COLO668 (cell line): ENCODE measurements around the gene RAB5IF.
A peak's percentile ranks its signal among the peaks of the same experiment; 100 is the strongest.
"Not testable (repeated sequence)": the region's sequence is repeated elsewhere in the genome, so short reads cannot be mapped to it uniquely, and the experiment has no call there.

Experiments
- DNase-seq: peaks from one replicate; lab custom pipeline; 2025; ENCODE audit not compliant: unreplicated experiment; lab: John Stamatoyannopoulos, UW

Gene RAB5IF

DNA sequence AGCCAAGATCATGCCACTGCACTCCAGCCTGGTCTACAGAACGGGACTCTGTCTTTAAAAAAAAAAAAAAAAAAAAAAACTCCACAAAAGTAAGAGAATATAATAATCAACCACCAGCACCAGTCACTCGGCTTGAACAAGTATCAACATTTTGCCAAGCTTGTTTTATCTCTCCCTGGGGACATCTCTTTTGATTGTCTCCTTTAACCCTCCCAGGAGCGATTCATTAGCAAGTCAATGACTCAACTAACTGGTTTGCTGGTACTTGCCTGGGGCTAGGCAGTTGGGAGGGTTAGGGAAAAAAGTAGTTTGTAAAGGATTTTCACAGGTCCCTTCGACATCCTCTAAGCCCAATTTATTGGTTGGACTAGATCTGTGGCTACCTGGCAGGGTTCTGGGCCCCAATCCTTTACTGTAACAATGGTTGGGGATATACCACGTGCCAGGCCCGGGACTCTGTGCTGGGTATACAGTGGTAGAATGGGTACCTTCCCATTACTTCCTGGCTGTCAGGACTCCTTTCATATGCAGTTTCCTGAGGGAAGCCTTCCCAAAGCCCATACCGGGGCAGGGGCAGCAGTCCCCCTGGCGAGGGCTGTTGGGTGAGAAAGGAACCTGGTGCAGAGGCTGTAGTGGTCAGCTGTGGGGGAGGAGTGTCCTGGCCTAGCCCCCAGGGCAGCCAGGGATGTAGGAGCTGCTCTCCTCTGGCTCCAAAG, 20.0 kb upstream of the RAB5IF start:
- no peak for DNase-seq

DNA sequence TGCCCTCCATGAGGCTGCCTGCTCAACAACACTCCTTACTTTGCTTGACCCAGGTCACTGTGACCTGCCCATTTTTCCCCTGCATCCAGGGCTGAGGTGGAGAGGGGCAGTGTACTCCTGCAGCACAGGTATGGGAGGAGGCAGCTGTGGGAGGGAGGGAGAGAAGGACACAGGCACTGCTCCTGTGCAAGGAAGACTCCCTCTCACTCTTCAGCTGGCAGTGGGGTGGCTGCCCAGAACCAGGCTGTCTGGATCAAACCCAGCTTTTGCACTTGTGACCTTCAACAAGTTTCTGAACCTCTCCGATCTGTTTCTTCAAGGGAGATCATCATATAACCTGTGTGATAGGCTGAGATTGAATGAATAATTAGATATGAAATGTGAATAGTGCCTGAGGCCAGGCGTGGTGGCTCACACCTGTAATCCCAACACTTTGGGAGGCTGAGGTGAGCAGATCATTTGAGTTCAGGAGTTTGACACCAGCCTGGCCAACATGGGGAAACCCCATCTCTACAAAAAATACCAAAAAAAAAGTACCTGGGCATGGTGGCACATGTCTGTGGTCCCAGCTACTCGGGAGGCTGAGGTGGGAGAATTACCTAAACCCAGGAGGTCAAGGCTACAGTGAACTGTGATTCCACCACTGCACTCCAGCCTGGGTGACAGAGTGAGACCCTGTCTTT, 18.1 kb upstream of the RAB5IF start:
- DNase-seq, result no peak

DNA sequence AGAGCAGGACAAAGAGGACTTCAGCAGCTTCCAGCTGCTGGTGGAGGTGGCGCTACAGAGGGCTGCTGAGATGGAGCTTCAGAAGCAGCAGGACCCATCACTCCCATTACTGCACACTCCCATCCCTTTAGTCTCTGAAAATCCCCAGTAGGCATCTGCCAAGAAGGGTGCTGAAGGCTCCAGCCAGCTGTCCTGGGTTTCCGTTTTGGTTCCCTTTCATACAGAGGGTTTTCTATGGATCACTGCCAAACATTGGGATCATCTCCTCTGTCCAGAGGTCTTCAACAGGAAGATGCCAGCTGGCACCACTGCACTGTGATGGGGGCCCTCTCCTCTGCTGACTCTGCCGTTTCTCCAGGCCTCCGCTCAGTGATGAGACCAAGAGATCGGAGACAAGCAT, 14.3 kb upstream of the RAB5IF start:
- no peak for DNase-seq

DNA sequence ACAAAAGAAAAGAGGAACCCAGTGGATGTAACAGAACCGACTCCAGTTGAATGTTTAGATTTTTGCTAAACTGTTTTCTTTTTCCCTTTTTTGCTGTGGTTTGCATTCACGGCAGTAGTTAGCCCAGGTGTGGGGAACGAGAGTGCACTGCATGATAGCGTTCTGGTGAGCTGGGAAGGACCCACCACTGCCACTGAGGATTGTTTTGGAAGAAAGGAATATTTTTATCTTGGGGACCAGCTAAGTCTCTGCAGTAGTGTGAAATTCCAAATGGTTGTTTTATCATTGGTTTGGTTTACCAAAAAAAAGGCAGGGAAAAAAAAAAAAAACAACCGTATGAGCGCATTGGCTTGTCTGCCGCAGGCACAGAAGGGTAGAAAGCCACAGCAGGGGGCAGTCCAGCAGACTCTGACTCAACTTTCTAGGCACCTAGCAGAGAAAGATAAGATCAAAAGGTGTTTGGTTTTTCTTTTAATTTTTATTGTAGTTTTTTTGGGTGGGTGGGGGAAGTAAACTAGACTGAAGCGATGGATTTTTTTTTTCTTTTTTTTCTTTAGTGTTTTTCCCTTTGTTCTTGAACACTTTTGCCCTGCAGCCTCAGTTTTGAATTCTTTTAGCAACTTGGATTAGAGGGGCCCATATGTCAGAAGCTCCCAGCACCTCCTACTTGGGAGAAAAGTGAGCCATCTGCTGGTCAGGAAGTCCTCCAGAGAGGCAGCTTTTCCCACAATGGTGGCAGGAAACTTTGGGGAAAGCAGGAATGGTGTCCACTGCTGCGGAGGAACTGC, 13.5 kb upstream of the RAB5IF start:
- peak; percentile 17 for DNase-seq

DNA sequence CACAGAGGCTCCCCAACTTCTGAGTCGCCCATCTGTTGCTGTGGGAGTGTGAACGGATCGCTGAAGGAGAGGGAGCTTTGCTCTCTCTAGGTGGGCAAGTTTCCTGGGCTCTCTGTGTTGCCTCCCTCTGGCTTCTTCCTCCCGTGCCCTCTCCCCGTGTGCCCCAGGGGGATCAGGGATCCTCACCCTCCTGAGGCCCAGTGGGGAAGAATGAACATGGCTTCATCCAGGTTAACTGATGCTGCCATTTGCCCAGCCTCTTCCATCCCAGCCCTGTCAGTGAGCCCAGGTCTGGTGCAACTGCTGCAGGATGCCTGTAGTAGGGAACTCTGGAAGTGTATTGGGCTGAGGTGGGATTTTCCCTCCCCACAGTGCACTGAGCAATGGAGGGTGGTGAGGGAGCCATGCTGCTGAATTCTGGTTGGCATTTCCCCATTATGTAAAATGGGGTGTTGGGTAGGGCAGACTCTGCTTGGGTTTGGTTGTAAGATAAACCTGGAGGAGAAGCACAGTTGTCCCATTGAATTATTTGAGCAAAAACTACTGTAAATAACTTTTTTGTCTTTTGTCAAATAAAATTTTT, 12.1 kb upstream of the RAB5IF start:
- DNase-seq, result no peak

DNA sequence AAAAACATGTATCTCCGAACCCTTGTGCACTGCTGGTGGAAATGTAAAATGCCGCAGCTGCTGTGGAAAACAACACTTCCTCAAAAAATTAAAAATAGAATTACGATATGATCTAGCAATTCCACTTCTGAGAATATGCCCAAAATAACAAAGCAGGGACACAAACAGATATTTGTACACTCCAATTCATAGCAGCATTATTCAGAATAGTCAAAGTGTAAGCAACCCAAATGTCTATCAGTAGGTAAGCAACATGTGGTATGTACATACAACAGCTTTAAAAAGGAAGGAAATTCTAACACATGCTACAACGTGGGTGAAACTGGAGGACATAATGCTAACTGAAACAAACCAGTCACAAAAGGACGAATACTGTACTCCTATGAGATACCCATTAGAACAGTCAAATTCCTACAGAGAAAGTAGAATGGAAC, 5.7 kb upstream of the RAB5IF start:
- DNase-seq, result no peak

DNA sequence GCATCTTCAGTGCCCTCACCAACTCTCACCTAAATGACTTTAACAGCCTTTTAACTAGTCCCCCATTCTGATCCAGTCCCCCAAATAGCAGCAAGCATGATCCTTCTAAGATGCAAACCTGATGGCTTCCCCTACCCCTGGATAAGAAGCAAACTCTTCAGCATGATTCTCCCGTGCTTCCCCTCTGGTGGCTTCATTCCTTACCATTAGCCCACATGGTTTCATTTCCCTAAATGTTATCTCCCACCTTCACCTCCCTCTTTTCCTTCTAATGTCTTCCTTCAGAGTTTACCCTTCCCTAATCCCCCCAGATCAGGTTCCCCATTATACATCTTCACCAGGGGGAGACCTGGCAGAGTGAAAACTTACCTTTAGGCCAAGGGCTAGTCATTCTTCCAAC, 4.0 kb upstream of the RAB5IF start:
- no peak for DNase-seq

DNA sequence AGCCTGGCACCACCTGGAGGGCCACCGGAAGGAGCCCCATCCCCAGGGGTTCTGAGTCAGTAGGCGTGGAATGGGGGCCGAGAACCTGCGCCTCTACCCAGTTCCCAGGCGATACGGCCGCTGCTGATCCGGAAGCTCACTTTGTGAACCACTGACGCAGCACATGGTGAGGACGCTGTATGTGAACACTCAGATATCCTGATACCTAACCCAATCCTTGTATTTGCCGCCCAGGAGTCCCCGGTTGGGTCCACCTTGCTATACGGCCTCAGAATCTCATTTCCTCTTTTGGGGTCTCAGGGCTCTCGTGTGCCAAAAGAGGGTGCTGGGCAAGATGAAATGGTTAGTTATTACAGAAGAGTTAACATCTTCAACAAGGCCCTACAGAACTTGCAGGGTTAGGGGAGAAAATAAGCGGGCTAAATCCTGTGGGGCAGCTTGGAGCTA, 604 bp upstream of the RAB5IF start:
- DNase-seq, result peak; percentile 52

DNA sequence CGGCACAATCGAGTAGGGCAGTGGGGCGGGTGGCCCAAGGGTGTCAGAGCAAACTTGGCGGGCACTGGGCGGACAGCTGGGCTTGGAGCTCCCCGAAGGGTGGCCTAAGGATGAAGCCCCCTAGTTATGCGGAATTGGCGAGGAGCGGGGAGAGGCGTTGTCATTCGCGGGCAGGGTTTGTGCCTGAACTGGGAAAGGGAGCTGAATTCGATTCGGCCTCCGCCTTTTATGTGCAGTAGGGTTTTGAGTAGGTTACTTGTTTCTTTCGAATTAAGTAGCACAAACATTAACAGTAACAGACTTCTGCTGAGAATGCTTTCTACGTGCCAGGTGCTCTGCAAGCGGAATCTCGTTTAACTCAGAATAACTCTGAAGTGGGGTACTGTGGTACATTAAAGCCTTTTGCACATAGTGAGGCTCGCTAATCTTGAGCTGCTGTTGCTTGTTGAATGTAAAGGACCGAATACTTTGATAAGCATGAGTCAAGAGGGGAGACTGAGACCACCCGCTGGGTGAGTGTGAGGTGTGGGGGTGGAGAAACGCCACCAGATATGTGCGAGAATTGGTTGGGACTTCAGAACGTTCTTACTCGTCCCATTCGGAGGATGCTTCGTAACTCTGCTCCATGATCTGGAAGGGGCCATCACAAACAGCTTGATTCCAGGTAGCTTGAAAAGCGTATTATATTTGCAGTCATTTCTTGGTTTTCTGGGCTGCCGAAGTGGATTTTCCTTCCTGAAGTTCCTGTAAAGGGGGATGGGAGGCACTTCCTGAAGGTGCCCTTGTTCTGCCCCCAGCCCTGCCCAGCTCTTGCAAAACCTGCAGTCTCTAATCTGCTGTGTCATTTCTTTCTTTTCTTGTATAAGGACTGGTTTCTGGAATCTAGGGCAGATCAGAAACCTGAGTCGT, 833 bp downstream of the RAB5IF start:
- DNase-seq, result peak; percentile 31

DNA sequence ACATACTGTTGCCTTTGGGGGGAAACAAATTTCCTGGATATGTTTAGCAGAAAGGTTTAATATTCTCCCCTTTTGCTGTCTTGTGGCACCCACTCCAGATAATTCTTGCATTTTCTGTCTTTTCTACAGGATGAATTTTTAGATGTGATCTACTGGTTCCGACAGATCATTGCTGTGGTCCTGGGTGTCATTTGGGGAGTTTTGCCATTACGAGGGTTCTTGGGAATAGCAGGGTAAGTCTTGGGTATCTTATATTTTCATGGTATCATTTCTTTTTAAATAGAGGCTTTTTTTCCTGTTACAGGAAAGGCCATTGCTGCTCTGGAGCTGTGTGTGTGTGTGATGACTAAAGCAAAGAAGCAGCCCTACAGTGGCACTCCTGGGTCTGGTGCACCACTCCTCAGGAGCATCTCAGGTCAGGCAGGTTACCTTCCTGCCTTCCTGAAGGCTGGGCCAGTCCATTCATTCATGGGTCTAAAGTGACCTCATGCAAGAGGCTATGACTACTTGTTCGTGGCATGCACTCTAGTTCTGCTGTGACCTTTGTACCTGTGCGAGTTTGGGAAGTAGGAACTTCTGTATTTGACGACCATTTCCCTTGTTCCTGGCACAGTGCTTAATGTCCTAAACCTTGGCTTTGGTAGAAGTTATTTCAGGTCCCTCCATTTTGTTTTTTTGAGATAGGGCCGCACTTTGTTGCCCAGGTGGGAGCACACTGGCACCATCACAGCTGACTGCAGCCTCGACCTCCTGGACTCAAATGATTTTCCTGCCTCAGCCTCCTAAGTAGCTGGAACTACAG, 2.2 kb downstream of the RAB5IF start:
- no peak for DNase-seq

DNA sequence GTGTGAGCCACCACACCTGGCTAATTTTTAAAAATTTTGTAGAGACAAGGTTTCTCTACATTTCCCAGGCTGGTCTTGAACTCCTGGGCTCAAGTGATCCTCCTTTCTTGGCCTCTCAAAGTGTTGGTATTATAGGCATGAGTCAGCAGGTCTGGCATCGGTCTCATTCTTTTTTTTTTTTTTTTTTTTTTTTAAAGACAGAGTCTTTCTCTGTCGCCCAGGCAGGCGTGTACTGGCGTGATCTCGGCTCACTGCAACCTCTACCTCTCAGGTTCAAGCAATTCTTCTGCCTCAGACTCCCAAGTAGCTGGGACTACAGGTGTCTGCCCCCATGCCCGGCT, 2.8 kb downstream of the RAB5IF start:
- not testable (repeated sequence) for DNase-seq

DNA sequence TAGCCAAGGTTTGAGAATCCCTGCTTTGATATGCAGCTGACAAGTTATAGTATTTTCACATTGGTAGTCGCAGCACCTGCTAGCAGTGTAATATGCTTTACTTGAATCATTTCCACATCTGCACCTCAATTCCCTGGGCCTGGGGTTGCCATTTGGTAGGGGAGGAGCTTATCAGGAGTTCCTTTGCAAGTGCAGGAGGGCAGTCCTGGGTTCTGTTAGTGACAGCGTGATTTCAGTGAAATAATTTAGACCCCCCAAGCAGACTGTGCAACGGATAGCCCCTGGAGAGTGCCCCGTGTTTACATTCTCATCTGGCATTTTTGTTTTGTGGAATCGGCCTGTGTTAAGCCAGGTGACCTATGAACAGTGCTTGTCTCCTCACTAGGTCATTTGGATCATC, 6.0 kb downstream of the RAB5IF start:
- no peak for DNase-seq

DNA sequence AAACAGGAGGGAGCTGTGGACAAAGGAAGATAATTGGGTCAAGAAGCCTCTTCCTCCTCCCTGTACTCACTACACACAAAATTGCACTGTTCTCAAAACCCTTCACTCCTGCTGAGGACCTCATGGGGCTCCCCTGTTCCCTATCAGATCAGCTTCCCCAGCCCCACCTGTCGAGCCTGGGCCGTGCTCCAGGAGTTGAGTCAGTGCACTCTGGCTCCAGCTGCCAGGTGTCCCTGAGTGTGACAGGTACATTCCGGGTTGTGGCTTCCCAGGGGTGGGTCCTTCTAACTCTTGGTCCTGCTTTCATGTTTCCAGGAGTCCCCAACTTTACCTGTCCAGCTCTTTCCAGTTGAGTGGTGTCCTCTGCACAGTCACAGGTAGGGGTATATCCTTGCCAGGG, 8.4 kb downstream of the RAB5IF start:
- DNase-seq, result peak; percentile 28

DNA sequence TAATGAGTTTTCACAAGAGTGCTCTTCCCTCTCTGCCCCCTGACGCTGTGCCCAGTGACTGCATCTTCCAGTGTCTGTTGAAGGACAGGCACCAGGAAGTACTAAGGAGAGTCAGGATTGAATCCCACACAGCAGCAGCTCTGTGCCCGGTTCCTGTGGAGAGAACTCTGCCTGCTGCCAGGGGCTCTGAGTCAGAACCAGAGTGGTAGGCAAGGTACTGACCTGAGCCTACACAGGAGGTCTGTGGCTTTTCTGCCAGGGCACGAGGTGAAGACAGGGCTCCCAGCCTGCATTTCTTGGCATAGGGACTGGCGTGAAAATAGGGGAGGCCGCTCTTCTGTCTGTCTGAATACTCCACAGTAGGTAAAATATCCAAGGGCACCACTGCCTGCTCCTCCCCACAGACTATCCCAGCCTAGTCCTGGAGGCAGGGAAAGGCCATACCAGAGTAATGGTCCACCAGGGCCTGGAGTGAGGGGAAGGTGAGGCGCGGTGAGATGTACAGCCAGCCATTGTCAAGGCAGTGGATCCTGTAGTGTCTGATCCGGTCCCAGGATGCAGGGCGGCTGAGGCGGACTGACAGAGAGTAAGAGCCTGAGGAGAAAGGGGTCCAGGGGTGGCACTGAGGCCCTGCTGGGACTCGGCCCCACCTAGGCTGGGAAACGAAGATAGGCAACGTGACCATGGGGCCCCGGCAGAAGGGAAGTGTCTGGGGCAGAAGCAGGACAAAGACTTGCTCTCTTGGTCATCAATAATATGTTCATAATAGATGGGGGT, 9.4 kb downstream of the RAB5IF start:
- no peak for DNase-seq

DNA sequence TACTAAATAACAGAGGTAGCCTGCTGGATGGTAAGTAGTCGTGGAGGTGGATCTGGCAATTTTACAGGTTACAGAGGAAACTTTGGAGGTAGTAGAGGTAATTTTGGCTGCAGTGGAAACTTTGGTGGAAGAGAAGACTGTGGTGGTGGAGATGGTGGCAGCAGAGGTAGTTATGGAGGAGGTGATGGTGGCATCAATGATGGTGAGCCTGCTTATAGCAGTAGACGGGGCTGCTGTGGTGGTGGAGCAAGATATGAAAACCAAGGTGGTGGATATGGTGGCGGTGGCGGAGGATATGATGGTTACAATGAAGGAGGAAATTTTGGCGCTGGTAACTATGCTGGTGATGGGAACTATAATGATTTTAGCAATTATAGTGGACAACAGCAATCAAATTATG, 15.3 kb downstream of the RAB5IF start:
- DNase-seq, result no peak

DNA sequence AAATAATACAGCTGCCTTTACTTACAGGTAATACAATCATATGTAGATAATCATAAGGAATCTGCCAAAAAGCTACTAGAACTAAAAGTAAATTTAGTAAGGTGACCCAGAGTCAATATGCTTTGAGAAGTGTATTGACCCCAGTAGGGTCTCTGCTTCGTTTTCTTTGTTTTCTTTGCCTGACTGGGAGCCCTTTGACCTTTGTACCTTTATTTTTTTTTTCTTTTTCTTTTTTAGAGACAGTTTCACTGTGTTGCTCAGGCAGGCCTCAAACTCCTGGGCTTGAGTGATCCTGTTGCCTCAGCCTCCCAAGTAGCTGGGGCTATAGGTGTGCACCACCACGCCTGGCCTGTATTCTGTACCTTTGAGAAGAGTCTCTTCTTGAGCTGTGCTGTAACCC, 17.9 kb downstream of the RAB5IF start:
- no peak for DNase-seq

DNA sequence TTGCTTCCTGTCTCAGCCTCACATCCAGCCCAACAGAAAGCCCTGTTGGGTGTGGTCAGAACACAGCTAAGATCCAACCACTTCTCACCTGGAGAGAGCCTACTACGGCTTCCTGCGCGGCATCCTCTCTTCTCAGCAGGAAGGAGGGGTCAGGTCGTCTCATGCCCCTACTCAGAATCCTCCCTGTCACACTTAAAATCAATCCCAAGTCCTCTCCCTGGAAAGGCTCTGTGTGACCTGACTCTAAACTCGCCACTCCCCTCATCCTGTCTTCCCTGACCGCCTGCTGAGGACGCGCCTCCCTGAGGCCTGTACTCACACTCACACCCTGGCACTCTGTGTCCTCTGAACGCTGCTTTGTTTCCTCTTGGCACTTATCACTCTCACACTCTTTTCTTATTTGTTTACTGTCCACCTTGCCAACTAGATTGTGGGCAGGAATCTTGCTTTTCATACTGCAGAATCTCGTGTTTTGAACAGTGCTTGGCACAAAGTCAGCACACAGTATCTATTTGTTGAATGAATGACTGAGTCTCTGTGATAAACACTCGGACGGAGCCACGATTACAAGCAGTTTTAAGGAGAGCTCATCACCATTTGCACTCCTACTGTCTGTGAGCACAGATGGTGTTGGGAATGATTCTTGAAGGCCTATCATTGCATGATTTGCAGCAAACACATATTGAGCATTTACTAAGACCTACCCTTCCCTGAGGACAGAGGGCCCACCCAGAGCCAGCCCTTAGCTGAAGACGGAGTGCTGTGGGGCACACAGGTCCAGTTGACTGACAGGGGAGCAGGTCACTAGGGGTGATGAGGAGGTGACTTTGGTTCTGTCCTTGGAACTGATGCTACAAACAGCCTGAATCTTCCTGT, 18.7 kb downstream of the RAB5IF start:
- DNase-seq, result no peak

DNA sequence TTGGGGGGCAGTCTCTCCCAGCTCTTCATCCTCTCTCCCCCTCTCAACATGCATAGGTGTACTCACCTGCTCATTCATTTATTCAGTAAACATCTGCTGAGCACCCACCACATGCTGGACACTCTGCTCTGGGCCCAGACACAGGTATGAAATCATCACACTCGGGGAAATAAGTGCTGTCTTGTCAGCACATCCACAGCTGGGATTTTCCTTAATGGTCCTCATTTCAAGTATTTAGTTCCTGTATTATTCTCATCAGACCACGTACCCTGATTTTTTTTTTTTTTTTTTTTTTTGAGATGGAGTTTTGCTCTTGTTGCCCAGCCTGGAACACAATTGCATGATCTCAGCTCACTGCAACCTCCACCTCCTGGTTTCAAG, 19.4 kb downstream of the RAB5IF start:
- DNase-seq, result no peak
